ENCODE measurements around the gene CPA4.

CPA4 gene

GRCh38 chr7:130278860-130279259, 14.1 kb upstream of the CPA4 start:
- Histone ChIP-seq H3F3A (ENCODE audit: control insufficient read depth, insufficient read depth) (no peaks in the 10 kb centered on the region), H3K4me2 (ENCODE audit: low read length) (no peak overlapping the region), H3K36me3 (ENCODE audit: control insufficient read depth, low read length) (no peaks in the 10 kb centered on the region), H3K79me2 (ENCODE audit: control insufficient read depth, low read length) (no peaks in the 10 kb centered on the region), H3K9me3 (ENCODE audit: control insufficient read depth, insufficient read depth, low read length) (no peaks in the 10 kb centered on the region), H3K9me2 (replicated peaks; ENCODE audit: control insufficient read depth, low read length) (no peaks in the 10 kb centered on the region), H3K4me1 (ENCODE audit: control insufficient read depth, low read length) (no peaks in the 10 kb centered on the region), H3K27me3 (ENCODE audit: control insufficient read depth, low read length) (peaks cover 30% of the 10 kb centered on the region), H3K4me3 (ENCODE audit: low read length) (no peak overlapping the region), H4K20me1 (ENCODE audit: control insufficient read depth, insufficient read depth, low read depth, low read length) (no peaks in the 10 kb centered on the region), H3K27ac (ENCODE audit: low read depth, low read length) (no peak overlapping the region)
- TF ChIP-seq EZH2phosphoT487 (IDR thresholded peaks at IDR 0.05; ENCODE audit: borderline replicate concordance, low read length) (no peak), CTCF (IDR thresholded peaks at IDR 0.05; ENCODE audit: low read depth, low read length, poor library complexity, severe bottlenecking) (no peak)

- Histone ChIP-seq H3K27ac (ENCODE audit: low read depth, low read length) (no peak overlapping the region), H3K27me3 (ENCODE audit: control insufficient read depth, low read length) (peaks cover 30% of the 10 kb centered on the region), H3F3A (ENCODE audit: control insufficient read depth, insufficient read depth) (no peaks in the 10 kb centered on the region), H3K4me2 (ENCODE audit: low read length) (no peak overlapping the region), H3K9me3 (ENCODE audit: control insufficient read depth, insufficient read depth, low read length) (no peaks in the 10 kb centered on the region), H3K4me1 (ENCODE audit: control insufficient read depth, low read length) (no peaks in the 10 kb centered on the region), H3K79me2 (ENCODE audit: control insufficient read depth, low read length) (no peaks in the 10 kb centered on the region), H4K20me1 (ENCODE audit: control insufficient read depth, insufficient read depth, low read depth, low read length) (no peaks in the 10 kb centered on the region), H3K9me2 (replicated peaks; ENCODE audit: control insufficient read depth, low read length) (no peaks in the 10 kb centered on the region), H3K4me3 (ENCODE audit: low read length) (no peak overlapping the region), H3K36me3 (ENCODE audit: control insufficient read depth, low read length) (no peaks in the 10 kb centered on the region)
- TF ChIP-seq EZH2phosphoT487 (IDR thresholded peaks at IDR 0.05; ENCODE audit: borderline replicate concordance, low read length) (no peak), CTCF (IDR thresholded peaks at IDR 0.05; ENCODE audit: low read depth, low read length, poor library complexity, severe bottlenecking) (no peak)
These were observed 13.7 kb upstream of the CPA4 start for GRCh38 chr7:130279286-130279685.

- H4K20me1 ChIP-seq (ENCODE audit: control insufficient read depth, insufficient read depth, low read depth, low read length), result no peaks in the 10 kb centered on the region
- H3K4me3 ChIP-seq (ENCODE audit: low read length), result no peak overlapping the region
- no peaks in the 10 kb centered on the region for H3K36me3 ChIP-seq (ENCODE audit: control insufficient read depth, low read length)
- no peaks in the 10 kb centered on the region for H3K9me2 ChIP-seq (replicated peaks; ENCODE audit: control insufficient read depth, low read length)
- no peaks in the 10 kb centered on the region for H3K79me2 ChIP-seq (ENCODE audit: control insufficient read depth, low read length)
- H3K4me1 ChIP-seq (ENCODE audit: control insufficient read depth, low read length), result no peaks in the 10 kb centered on the region
- no peak overlapping the region for H3K4me2 ChIP-seq (ENCODE audit: low read length)
- H3K27me3 ChIP-seq (ENCODE audit: control insufficient read depth, low read length), result peaks cover 29% of the 10 kb centered on the region
- H3K27ac ChIP-seq (ENCODE audit: low read depth, low read length), result no peak overlapping the region
- no peaks in the 10 kb centered on the region for H3F3A ChIP-seq (ENCODE audit: control insufficient read depth, insufficient read depth)
- TF ChIP-seq EZH2phosphoT487 (IDR thresholded peaks at IDR 0.05; ENCODE audit: borderline replicate concordance, low read length) (no peak), CTCF (IDR thresholded peaks at IDR 0.05; ENCODE audit: low read depth, low read length, poor library complexity, severe bottlenecking) (no peak)
- no peaks in the 10 kb centered on the region for H3K9me3 ChIP-seq (ENCODE audit: control insufficient read depth, insufficient read depth, low read length)
These were observed 13.1 kb upstream of the CPA4 start for GRCh38 chr7:130279906-130280305.

- no peaks in the 10 kb centered on the region for H3K9me2 ChIP-seq (replicated peaks; ENCODE audit: control insufficient read depth, low read length)
- TF ChIP-seq CTCF (IDR thresholded peaks at IDR 0.05; ENCODE audit: low read depth, low read length, poor library complexity, severe bottlenecking) (no peak), EZH2phosphoT487 (IDR thresholded peaks at IDR 0.05; ENCODE audit: borderline replicate concordance, low read length) (no peak)
- H3K4me2 ChIP-seq (ENCODE audit: low read length), result no peak overlapping the region
- no peaks in the 10 kb centered on the region for H3K79me2 ChIP-seq (ENCODE audit: control insufficient read depth, low read length)
- H3F3A ChIP-seq (ENCODE audit: control insufficient read depth, insufficient read depth), result no peaks in the 10 kb centered on the region
- H3K4me1 ChIP-seq (ENCODE audit: control insufficient read depth, low read length), result no peaks in the 10 kb centered on the region
- no peak overlapping the region for H3K27ac ChIP-seq (ENCODE audit: low read depth, low read length)
- no peaks in the 10 kb centered on the region for H3K9me3 ChIP-seq (ENCODE audit: control insufficient read depth, insufficient read depth, low read length)
- peaks cover 20% of the 10 kb centered on the region for H3K27me3 ChIP-seq (ENCODE audit: control insufficient read depth, low read length)
- no peaks in the 10 kb centered on the region for H3K36me3 ChIP-seq (ENCODE audit: control insufficient read depth, low read length)
- H4K20me1 ChIP-seq (ENCODE audit: control insufficient read depth, insufficient read depth, low read depth, low read length), result no peaks in the 10 kb centered on the region
- H3K4me3 ChIP-seq (ENCODE audit: low read length), result no peak overlapping the region
These were observed 11.7 kb upstream of the CPA4 start for GRCh38 chr7:130281260-130281659.
